GM12873 (cell line): ENCODE results near the gene TBXAS1.

ENCODE experiments used
- CTCF ChIP-seq: IDR thresholded peaks from 2 replicates; pipeline ENCODE4 v1.5.1; 2012; ENCODE audit warnings: low read depth, mild to moderate bottlenecking, moderate library complexity, low read length, control low read depth; ENCODE audit not compliant: insufficient read depth; ENCODE audit errors: missing control alignments

TBXAS1 gene

GRCh38 chr7:140062528-140063299, 233.7 kb downstream of the TBXAS1 start, which contains the start of gene PARP12:
TSS of gene PARP12 (minus strand) at chr7:140062951. CDS start at chr7:140062847, 104 bp downstream.
- no peak for TF ChIP-seq CTCF

- TF ChIP-seq CTCF, result no peak
These were observed 238.0 kb downstream of the TBXAS1 start for GRCh38 chr7:140067052-140067451.

GRCh38 chr7:140068033-140068432, 239.0 kb downstream of the TBXAS1 start:
- TF ChIP-seq CTCF, result no peak

GRCh38 chr7:140069298-140069949, 240.4 kb downstream of the TBXAS1 start:
- TF ChIP-seq CTCF, result no peak
